Hair follicular keratinocyte (primary cell): Measurements from ENCODE around the gene GABPA. TPM values are rescaled to one million over a fixed set of nuclear protein-coding genes. Genes with fewer than 3 reads are reported as not detected.

Source experiments
- total RNA-seq: library from RNA; depleted of rRNA; stranded (reverse); fragments of >200 nt; gene quantifications from 2 replicates; pipeline ENCODE4 v1.2.3, GENCODE V29; 2015

GABPA gene
- total RNA-seq, result 9.1 and 9.7 TPM in 2 replicates

GRCh38 chr21:25734904-25735645, at the start of gene GABPA, which contains the start of gene ATP5PF:
Gene GABPA, plus strand, starts transcription at chr21:25734972. Its CDS starts 6,627 bp downstream, at chr21:25741599.
Gene ATP5PF, minus strand, starts transcription at chr21:25734904. Its CDS starts 5,110 bp downstream, at chr21:25729794.

Other genes starting within 250 kb of the GABPA start
- gene MRPL39, start 127.5 kb upstream of the GABPA start, total RNA-seq, result 62.6 and 70.2 TPM in 2 replicates
- 0.04 TPM in 1 of 2 replicates, not detected in the other for gene JAM2, start 95.7 kb upstream of the GABPA start, total RNA-seq
- 53.9 and 72.2 TPM in 2 replicates for gene ATP5PF, start 68 bp upstream of the GABPA start, total RNA-seq